DND-41 (cell line): ENCODE results near the gene RIMS3.

Experiments
- ATAC-seq: fragments of 200-7000 bp; cut with Tn5 transposase; 3 replicates; pipeline ENCODE4 v1.9.1; 2021; ENCODE audit warnings: low read depth; ENCODE audit not compliant: insufficient read depth
- DNase-seq: peaks from one replicate; pipeline ENCODE4 v3.0.0-alpha.2; 2020
- H2AFZ ChIP-seq: 2 replicates; pipeline ENCODE4 v1.6.0; 2012; ENCODE audit warnings: low read depth, low read length
- H3K27ac ChIP-seq: 2 replicates; pipeline ENCODE4 v1.5.1; 2012; ENCODE audit warnings: low read length, inconsistent platforms
- H3K27me3 ChIP-seq: fragments of 200-600 bp; sonication (generic); 2 replicates; pipeline ENCODE4 v1.6.0; 2012; ENCODE audit warnings: low read length, mild to moderate bottlenecking, inconsistent platforms; ENCODE audit not compliant: insufficient read depth, poor library complexity
- H3K36me3 ChIP-seq: 2 replicates; pipeline ENCODE4 v1.5.1; 2012; ENCODE audit warnings: low read length, inconsistent platforms; ENCODE audit not compliant: insufficient read depth
- H3K4me1 ChIP-seq: 2 replicates; pipeline ENCODE4 v1.5.1; 2012; ENCODE audit warnings: mild to moderate bottlenecking, low read length; ENCODE audit not compliant: insufficient read depth
- H3K4me2 ChIP-seq: 2 replicates; pipeline ENCODE4 v1.6.0; 2012; ENCODE audit warnings: mild to moderate bottlenecking, moderate library complexity, low read length, inconsistent platforms; ENCODE audit not compliant: insufficient read depth
- H3K4me3 ChIP-seq, 2 experiments: fragments of 200-600 bp in 1 of 2; shearing (Covaris generic) in 1 of 2; 2 replicates each; pipeline ENCODE4 v1.5.1; 2012 to 2016; ENCODE audit warnings: inconsistent platforms in 2 of 2, low read length in 2 of 2, mild to moderate bottlenecking in 2 of 2, low read depth in 1 of 2, moderate library complexity in 1 of 2
- H3K79me2 ChIP-seq: 2 replicates; pipeline ENCODE4 v1.6.0; 2012; ENCODE audit warnings: low read length, inconsistent platforms; ENCODE audit not compliant: insufficient read depth
- H3K9ac ChIP-seq: 2 replicates; pipeline ENCODE4 v1.6.0; 2012; ENCODE audit warnings: low read depth, mild to moderate bottlenecking, inconsistent platforms, low read length, moderate library complexity
- H3K9me3 ChIP-seq: 2 replicates; pipeline ENCODE4 v1.5.1; 2012; ENCODE audit warnings: low read length, moderate library complexity, mild to moderate bottlenecking, inconsistent platforms; ENCODE audit not compliant: insufficient read depth, severe bottlenecking
- H4K20me1 ChIP-seq: 2 replicates; pipeline ENCODE4 v1.6.0; 2012; ENCODE audit warnings: low read length; ENCODE audit not compliant: insufficient read depth
- EZH2 ChIP-seq: IDR thresholded peaks from 3 replicates; pipeline ENCODE4 v1.6.1; 2012; ENCODE audit warnings: borderline replicate concordance, low read depth, mild to moderate bottlenecking, moderate library complexity, low read length, inconsistent platforms; ENCODE audit not compliant: severe bottlenecking
- TF ChIP-seq, protein P1 (sequence below): IDR thresholded peaks from 2 replicates; pipeline ENCODE4 v1.5.1; 2012; ENCODE audit warnings: borderline replicate concordance, low read length, moderate library complexity, mild to moderate bottlenecking; ENCODE audit not compliant: poor library complexity, severe bottlenecking; ENCODE audit errors: extremely low read depth

Gene RIMS3

DNA sequence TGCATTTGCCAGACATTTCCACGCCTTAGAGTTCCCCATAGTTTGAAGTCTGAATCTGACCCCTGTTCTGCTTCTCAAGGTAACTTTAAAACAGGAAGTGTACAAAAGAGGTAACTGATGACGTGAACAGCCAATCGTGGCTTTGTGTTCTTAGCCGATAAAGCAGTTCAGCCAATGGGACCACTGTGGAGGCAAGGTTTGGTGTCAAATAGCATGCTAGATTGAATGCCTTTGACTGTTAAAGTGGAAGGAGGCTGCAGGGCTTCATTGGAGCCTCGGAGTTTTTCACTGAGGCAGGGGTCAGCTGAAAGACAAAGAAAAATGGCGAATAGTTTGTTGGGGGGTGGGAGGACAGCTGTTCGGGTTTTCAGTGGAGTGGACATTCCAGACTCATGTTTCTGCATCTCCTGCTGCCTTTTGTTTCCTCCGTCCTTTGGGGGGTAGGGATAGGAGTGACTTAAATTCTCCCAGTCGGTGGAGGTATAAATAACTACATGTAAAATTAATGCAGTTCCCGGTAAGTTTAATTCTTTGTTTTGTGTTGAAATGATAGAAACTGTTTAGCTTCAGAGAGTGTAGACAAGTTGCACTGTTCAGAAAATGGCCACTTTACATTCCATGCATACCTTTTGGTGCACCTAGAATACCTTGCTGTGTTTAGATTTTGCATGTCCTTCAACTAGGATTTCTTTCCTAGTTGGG lies 43.8 kb upstream of the RIMS3 start:
- no peaks in the 10 kb centered on the region for H3K9me3 ChIP-seq
- H4K20me1 ChIP-seq, result peaks cover 31% of the 10 kb centered on the region; the same call in 1 of the 2 replicates
- no peaks in the 10 kb centered on the region for H3K27me3 ChIP-seq
- peaks cover 31% of the 10 kb centered on the region for H3K4me1 ChIP-seq
- H3K36me3 ChIP-seq, result peaks cover 12% of the 10 kb centered on the region
- peak overlapping the region; percentile 42 for H3K27ac ChIP-seq
- H3K4me2 ChIP-seq, result peak overlapping the region; percentile 57
- DNase-seq (peak; percentile 80), ATAC-seq (peak; percentile 98)
- H3K4me3 ChIP-seq, result peak overlapping the region; percentile 2 to 52; a peak in 3 of 4 replicates
- TF ChIP-seq, protein P1, sequence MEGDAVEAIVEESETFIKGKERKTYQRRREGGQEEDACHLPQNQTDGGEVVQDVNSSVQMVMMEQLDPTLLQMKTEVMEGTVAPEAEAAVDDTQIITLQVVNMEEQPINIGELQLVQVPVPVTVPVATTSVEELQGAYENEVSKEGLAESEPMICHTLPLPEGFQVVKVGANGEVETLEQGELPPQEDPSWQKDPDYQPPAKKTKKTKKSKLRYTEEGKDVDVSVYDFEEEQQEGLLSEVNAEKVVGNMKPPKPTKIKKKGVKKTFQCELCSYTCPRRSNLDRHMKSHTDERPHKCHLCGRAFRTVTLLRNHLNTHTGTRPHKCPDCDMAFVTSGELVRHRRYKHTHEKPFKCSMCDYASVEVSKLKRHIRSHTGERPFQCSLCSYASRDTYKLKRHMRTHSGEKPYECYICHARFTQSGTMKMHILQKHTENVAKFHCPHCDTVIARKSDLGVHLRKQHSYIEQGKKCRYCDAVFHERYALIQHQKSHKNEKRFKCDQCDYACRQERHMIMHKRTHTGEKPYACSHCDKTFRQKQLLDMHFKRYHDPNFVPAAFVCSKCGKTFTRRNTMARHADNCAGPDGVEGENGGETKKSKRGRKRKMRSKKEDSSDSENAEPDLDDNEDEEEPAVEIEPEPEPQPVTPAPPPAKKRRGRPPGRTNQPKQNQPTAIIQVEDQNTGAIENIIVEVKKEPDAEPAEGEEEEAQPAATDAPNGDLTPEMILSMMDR, result no peak
- no peak for TF ChIP-seq EZH2
- H3K9ac ChIP-seq, result peak overlapping the region; percentile 47
- peaks cover 97% of the 10 kb centered on the region for H3K79me2 ChIP-seq
- peak overlapping the region; percentile 14; the same call in 1 of the 2 replicates for H2AFZ ChIP-seq

DNA sequence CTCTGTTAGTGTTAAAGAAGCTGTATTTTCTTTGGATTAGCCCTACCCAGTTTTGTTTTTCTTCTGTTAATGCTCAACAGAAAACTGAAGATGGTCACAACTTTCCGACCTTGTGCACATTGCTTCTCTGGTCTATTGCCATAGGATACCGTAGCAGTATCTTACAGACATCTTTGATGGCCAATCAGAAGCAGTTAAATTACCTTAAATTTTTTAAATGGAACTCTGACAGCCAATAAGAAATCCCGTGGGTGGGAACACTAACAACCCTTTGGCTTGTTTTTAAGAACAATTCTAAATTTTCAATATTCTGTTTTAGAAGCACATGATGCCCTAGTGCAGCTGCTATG lies 43.2 kb upstream of the RIMS3 start:
- Histone ChIP-seq H4K20me1 (peaks cover 32% of the 10 kb centered on the region; the same call in 1 of the 2 replicates), H3K79me2 (peaks cover 97% of the 10 kb centered on the region), H3K4me2 (peak overlapping the region; percentile 57), H3K27me3 (no peaks in the 10 kb centered on the region), H3K4me1 (peaks cover 31% of the 10 kb centered on the region), H3K9ac (peak overlapping the region; percentile 47), H3K9me3 (no peaks in the 10 kb centered on the region), H2AFZ (peak overlapping the region; percentile 46; the same call in 1 of the 2 replicates), H3K27ac (peak overlapping the region; percentile 42), H3K36me3 (peaks cover 10% of the 10 kb centered on the region), H3K4me3 (peak overlapping the region in 1 of 2 experiments; percentile 52; a peak in 3 of 4 replicates)
- no peak for TF ChIP-seq EZH2
- TF ChIP-seq, protein P1, result no peak
- ATAC-seq (peak; percentile 70), DNase-seq (no peak)

DNA sequence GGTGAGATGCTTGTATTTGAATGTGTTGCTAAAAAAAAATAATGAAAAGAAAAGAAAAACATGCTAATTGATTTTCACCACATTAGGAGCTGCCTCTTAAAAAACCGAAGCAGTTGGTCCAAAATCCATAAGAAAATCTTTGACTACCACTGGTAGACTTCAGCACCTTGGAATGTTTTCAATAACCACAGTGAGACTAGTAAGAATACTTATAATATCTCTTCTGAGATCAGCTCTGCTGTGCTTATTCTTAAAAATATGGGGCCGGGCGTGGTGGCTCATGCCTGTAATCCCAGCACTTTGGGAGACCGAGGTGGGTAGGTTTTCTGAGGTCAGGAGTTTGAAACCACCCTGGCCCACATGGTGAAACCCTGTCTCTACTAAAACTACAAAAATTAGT lies 41.1 kb upstream of the RIMS3 start:
- Histone ChIP-seq H3K9ac (no peak overlapping the region), H3K79me2 (peaks cover 99% of the 10 kb centered on the region), H3K36me3 (no peaks in the 10 kb centered on the region), H3K27ac (no peak overlapping the region), H3K4me2 (no peak overlapping the region), H3K4me1 (peaks cover 27% of the 10 kb centered on the region), H4K20me1 (peaks cover 31% of the 10 kb centered on the region; the same call in 1 of the 2 replicates), H2AFZ (no peak overlapping the region), H3K9me3 (no peaks in the 10 kb centered on the region), H3K4me3 (no peak overlapping the region), H3K27me3 (no peaks in the 10 kb centered on the region)
- ATAC-seq (no peak), DNase-seq (no peak)
- TF ChIP-seq, protein P1, result no peak
- no peak for TF ChIP-seq EZH2
